ENCODE measurements around the gene GLTP. TPM values are rescaled to one million over a fixed set of nuclear protein-coding genes. Genes with fewer than 3 reads are reported as not detected.

Gene GLTP
- total RNA-seq, 1 experiment from 2014 or later: 25.8 TPM

DNA sequence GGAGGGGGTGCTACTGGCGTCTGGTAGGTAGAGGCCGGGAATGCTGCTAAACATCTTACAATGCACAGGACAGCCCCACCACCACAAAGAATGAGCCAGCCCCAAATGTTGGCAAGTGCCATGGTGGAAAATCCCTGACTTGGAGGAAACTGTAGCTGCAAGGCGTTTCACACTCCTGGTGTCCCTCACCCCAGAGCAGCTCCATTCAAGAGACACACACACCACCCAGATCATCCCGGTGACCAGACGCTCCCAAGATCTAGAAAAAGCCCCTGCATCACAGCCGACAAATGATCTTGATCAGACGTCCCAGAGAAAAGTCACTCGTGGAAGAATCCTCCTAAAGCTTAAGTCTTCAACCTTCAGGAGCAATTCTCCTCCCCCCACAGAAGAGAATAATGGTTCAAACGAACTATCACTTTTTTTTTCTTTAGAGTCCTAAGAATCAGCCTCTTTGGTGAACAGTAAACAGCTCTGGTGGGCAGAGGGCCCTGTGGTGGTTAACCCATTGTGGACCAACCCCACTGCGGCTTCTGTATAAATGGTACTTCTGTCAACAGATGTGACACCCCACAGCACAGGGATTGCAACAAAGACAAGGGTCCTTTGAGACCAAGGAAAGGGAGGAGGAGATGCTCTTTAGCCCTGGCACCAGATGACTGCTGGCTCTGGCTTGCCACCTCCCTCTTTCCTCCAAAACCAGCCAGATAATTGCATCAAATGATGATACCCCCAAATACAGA lies 2.7 kb downstream of the GLTP start:
- TF ChIP-seq ZNF317 (CRISPR knock-in tag; IDR thresholded peaks at IDR 0.05; ENCODE audit: borderline replicate concordance, low read depth): no peak
- no peak for TF ChIP-seq JAZF1 (CRISPR knock-in tag; IDR thresholded peaks at IDR 0.05)
- no peak for TF ChIP-seq HMGA2 (CRISPR knock-in tag; IDR thresholded peaks at IDR 0.05)
- no peak for TF ChIP-seq ZNF532 (CRISPR knock-in tag; IDR thresholded peaks at IDR 0.05; ENCODE audit: borderline replicate concordance)
- TF ChIP-seq, protein P1, sequence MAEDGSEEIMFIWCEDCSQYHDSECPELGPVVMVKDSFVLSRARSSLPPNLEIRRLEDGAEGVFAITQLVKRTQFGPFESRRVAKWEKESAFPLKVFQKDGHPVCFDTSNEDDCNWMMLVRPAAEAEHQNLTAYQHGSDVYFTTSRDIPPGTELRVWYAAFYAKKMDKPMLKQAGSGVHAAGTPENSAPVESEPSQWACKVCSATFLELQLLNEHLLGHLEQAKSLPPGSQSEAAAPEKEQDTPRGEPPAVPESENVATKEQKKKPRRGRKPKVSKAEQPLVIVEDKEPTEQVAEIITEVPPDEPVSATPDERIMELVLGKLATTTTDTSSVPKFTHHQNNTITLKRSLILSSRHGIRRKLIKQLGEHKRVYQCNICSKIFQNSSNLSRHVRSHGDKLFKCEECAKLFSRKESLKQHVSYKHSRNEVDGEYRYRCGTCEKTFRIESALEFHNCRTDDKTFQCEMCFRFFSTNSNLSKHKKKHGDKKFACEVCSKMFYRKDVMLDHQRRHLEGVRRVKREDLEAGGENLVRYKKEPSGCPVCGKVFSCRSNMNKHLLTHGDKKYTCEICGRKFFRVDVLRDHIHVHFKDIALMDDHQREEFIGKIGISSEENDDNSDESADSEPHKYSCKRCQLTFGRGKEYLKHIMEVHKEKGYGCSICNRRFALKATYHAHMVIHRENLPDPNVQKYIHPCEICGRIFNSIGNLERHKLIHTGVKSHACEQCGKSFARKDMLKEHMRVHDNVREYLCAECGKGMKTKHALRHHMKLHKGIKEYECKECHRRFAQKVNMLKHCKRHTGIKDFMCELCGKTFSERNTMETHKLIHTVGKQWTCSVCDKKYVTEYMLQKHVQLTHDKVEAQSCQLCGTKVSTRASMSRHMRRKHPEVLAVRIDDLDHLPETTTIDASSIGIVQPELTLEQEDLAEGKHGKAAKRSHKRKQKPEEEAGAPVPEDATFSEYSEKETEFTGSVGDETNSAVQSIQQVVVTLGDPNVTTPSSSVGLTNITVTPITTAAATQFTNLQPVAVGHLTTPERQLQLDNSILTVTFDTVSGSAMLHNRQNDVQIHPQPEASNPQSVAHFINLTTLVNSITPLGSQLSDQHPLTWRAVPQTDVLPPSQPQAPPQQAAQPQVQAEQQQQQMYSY (CRISPR knock-in tag; IDR thresholded peaks at IDR 0.05): no peak
- no peak for TF ChIP-seq ESRRA (CRISPR knock-in tag; IDR thresholded peaks at IDR 0.05; ENCODE audit: borderline replicate concordance)
- TF ChIP-seq GTF2I (CRISPR knock-in tag; conservative IDR thresholded peaks at IDR 0.05): no peak
- no peak for TF ChIP-seq ZNF138 (CRISPR knock-in tag; conservative IDR thresholded peaks at IDR 0.05)
- TF ChIP-seq NR2C2 (CRISPR knock-in tag; IDR thresholded peaks at IDR 0.05): no peak
- TF ChIP-seq, protein P2, sequence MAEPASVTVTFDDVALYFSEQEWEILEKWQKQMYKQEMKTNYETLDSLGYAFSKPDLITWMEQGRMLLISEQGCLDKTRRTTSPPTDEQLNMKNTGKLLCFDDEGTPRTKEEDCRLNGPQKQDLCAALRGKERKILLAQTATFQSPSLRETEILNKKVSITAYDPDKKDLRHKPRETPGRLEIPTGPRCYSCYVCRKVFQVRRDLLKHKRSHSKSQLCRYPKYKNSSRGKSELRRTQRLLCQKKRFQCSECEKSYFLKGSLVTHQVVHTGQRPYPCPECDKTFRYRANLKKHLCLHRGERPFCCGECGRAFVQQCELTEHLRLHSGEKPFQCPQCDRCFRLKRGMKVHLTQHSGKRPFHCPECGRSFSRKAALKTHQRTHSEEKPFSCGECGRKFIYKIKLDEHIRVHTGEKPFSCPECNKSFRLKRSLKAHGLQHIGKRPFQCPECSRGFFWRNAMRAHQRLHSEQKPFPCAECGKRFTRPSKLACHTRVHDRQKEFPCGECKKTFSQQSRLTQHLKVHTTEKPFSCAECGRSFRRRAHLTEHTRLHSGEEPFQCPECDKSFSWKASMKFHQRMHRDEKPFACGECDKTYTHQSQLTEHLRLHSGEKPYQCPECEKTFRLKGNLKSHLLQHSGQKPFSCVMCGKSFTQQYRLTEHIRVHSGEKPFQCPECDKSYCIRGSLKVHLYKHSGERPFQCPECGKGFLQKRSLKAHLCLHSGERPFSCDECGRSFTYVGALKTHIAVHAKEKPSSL (CRISPR knock-in tag; conservative IDR thresholded peaks at IDR 0.05): no peak
- no peak for TF ChIP-seq EMX1 (CRISPR knock-in tag; IDR thresholded peaks at IDR 0.05)
- TF ChIP-seq ARID4B (CRISPR knock-in tag; IDR thresholded peaks at IDR 0.05; ENCODE audit: borderline replicate concordance): no peak
- TF ChIP-seq, protein P3, sequence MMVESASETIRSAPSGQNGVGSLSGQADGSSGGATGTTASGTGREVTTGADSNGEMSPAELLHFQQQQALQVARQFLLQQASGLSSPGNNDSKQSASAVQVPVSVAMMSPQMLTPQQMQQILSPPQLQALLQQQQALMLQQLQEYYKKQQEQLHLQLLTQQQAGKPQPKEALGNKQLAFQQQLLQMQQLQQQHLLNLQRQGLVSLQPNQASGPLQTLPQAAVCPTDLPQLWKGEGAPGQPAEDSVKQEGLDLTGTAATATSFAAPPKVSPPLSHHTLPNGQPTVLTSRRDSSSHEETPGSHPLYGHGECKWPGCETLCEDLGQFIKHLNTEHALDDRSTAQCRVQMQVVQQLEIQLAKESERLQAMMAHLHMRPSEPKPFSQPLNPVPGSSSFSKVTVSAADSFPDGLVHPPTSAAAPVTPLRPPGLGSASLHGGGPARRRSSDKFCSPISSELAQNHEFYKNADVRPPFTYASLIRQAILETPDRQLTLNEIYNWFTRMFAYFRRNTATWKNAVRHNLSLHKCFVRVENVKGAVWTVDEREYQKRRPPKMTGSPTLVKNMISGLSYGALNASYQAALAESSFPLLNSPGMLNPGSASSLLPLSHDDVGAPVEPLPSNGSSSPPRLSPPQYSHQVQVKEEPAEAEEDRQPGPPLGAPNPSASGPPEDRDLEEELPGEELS (CRISPR knock-in tag; IDR thresholded peaks at IDR 0.05): no peak
- TF ChIP-seq ELF4 (CRISPR knock-in tag; IDR thresholded peaks at IDR 0.05; ENCODE audit: low read depth): no peak
- no peak for TF ChIP-seq NFE2L1 (CRISPR knock-in tag; IDR thresholded peaks at IDR 0.05)
- no peak for TF ChIP-seq CREB1 (CRISPR knock-in tag; IDR thresholded peaks at IDR 0.05)
- no peak for TF ChIP-seq MYBL2 (CRISPR knock-in tag; IDR thresholded peaks at IDR 0.05)
- TF ChIP-seq ZNF219 (CRISPR knock-in tag; IDR thresholded peaks at IDR 0.05; ENCODE audit: borderline replicate concordance): no peak
- TF ChIP-seq TEAD1 (CRISPR knock-in tag; IDR thresholded peaks at IDR 0.05): no peak
- TF ChIP-seq E2F5 (CRISPR knock-in tag; IDR thresholded peaks at IDR 0.05): no peak
- Mint-ChIP-seq H3K4me3 (no peak overlapping the region), H3K27ac (no peak overlapping the region), H3K27me3 (ENCODE audit: low read depth) (no peaks in the 10 kb centered on the region; the same call in 1 of the 2 replicates), H3K36me3 (no peaks in the 10 kb centered on the region), H3K9me3 (no peaks in the 10 kb centered on the region), H3K4me1 (peaks cover 48% of the 10 kb centered on the region)
- ChIA-PET POLR2A (no interaction called here), CTCF (interaction anchor here (1.2 to 2.7 kb wide), 3 partner anchors 24 to 33 kb away, joined by 4 to 12 read pairs (median 7); no protein-coding TSS in a partner anchor)
- ATAC-seq: no peak
- DNase-seq (ENCODE audit: low spot score): no peak

Measured in WTC11 (cell line).